Upper lobe of left lung (tissue), 4 donors: Measurements from ENCODE around the gene PRR15.

Source experiments
- CTCF ChIP-seq, 6 experiments: fragments of 450-650 bp in 4 of 6; fragments of 200-600 bp in 2 of 6; sonication (generic) in 2 of 6; IDR thresholded peaks; one replicate each; pipeline ENCODE4 v1.5.1; 2016 to 2019; ENCODE audit warnings: antibody characterized with exemption in 6 of 6
- EP300 ChIP-seq, 4 donors: sonication (generic); formaldehyde crosslinking; IDR thresholded peaks; one replicate each; pipeline ENCODE4 v1.5.1; 2017; ENCODE audit warnings: antibody characterized with exemption in 4 of 4, control low read depth in 2 of 4
- POLR2AphosphoS5 ChIP-seq, 2 donors: sonication (generic); formaldehyde crosslinking; IDR thresholded peaks; one replicate each; pipeline ENCODE4 v1.5.1; 2017; ENCODE audit warnings: antibody characterized with exemption in 2 of 2

GRCh38 chr7:29609162-29610037, 45.8 kb downstream of the PRR15 start:
- TF ChIP-seq CTCF (IDR thresholded peaks at IDR 0.05): peak in 5 of 6 experiments; percentile 35 to 52 (median 41)
- TF ChIP-seq EP300 (IDR thresholded peaks at IDR 0.05): no peak
- TF ChIP-seq POLR2AphosphoS5 (IDR thresholded peaks at IDR 0.05): no peak
